Activated T-helper 9 cell treated with anti-CD3 and anti-CD28 coated beads, Interleukin-2, amount 50 U/mL, for 16 hours (primary cell): ENCODE data around the gene FASN.
"Not testable (repeated sequence)": the region's sequence is repeated elsewhere in the genome, so short reads cannot be mapped to it uniquely, and the experiment has no call there.

Experiments
- DNase-seq: peaks from one replicate; pipeline ENCODE4 v3.0.0-alpha.2; 2020; ENCODE audit warnings: low read depth

FASN gene

GRCh38 chr17:82098169-82098938 lies at the start of gene FASN:
Gene FASN (minus strand): TSS chr17:82098236. CDS start chr17:82096445, 1,791 bp downstream.
- DNase-seq: peak; percentile 91

GRCh38 chr17:82146663-82147654 lies 48.9 kb upstream of the FASN start:
- no peak for DNase-seq

- DNase-seq: no peak
Observed at GRCh38 chr17:82145550-82146155, 47.6 kb upstream of the FASN start.

GRCh38 chr17:82143333-82143732 lies 45.3 kb upstream of the FASN start:
- DNase-seq: no peak

GRCh38 chr17:82139961-82140360 lies 41.9 kb upstream of the FASN start:
- DNase-seq: not testable (repeated sequence)

- DNase-seq: no peak
Observed at GRCh38 chr17:82138511-82138992, 40.5 kb upstream of the FASN start.

- DNase-seq: no peak
Observed at GRCh38 chr17:82134101-82134500, 36.1 kb upstream of the FASN start.

GRCh38 chr17:82133166-82133953 lies 35.3 kb upstream of the FASN start:
- DNase-seq: not testable (repeated sequence)

- DNase-seq: no peak
Observed at GRCh38 chr17:82129095-82129494, 31.1 kb upstream of the FASN start.

GRCh38 chr17:82128287-82128686 lies 30.3 kb upstream of the FASN start:
- no peak for DNase-seq

- DNase-seq: no peak
Observed at GRCh38 chr17:82127704-82128103, 29.7 kb upstream of the FASN start.

- DNase-seq: no peak
Observed at GRCh38 chr17:82127315-82127595, 29.2 kb upstream of the FASN start.

GRCh38 chr17:82126556-82127314 lies 28.7 kb upstream of the FASN start:
- DNase-seq: peak; percentile 64

- DNase-seq: no peak
Observed at GRCh38 chr17:82124101-82124500, 26.1 kb upstream of the FASN start.

GRCh38 chr17:82121660-82122629 lies 23.9 kb upstream of the FASN start:
- DNase-seq: no peak

- no peak for DNase-seq
Observed at GRCh38 chr17:82121246-82121645, 23.2 kb upstream of the FASN start.

- DNase-seq: no peak
Observed at GRCh38 chr17:82120148-82120547, 22.1 kb upstream of the FASN start.

GRCh38 chr17:82118815-82119380 lies 20.9 kb upstream of the FASN start:
- no peak for DNase-seq

GRCh38 chr17:82118168-82118814 lies 20.3 kb upstream of the FASN start:
- DNase-seq: no peak
